Right hindlimb (tissue), 1 donor: Measurements from ENCODE around the gene CLDN15.

Source experiments
- DNase-seq: peaks from one replicate; pipeline ENCODE4 v3.0.0-alpha.2; 2018

Gene CLDN15

GRCh38 chr7:101195884-101196283 lies 41.7 kb downstream of the CLDN15 start:
- no peak for DNase-seq

- DNase-seq = no peak
Measured at GRCh38 chr7:101189109-101189508, 48.5 kb downstream of the CLDN15 start.

- no peak for DNase-seq
Measured at GRCh38 chr7:101186844-101187428, 50.7 kb downstream of the CLDN15 start.

GRCh38 chr7:101186194-101186593 lies 51.4 kb downstream of the CLDN15 start:
- no peak for DNase-seq

- DNase-seq = no peak
Measured at GRCh38 chr7:101185258-101185839, 52.3 kb downstream of the CLDN15 start.
